ENCODE measurements around the gene CCR9.
A peak's percentile ranks its signal among the peaks of the same experiment; 100 is the strongest.
"Not testable (repeated sequence)": the region's sequence is repeated elsewhere in the genome, so short reads cannot be mapped to it uniquely, and the experiment has no call there.

The CCR9 gene, protein sequence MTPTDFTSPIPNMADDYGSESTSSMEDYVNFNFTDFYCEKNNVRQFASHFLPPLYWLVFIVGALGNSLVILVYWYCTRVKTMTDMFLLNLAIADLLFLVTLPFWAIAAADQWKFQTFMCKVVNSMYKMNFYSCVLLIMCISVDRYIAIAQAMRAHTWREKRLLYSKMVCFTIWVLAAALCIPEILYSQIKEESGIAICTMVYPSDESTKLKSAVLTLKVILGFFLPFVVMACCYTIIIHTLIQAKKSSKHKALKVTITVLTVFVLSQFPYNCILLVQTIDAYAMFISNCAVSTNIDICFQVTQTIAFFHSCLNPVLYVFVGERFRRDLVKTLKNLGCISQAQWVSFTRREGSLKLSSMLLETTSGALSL

DNA sequence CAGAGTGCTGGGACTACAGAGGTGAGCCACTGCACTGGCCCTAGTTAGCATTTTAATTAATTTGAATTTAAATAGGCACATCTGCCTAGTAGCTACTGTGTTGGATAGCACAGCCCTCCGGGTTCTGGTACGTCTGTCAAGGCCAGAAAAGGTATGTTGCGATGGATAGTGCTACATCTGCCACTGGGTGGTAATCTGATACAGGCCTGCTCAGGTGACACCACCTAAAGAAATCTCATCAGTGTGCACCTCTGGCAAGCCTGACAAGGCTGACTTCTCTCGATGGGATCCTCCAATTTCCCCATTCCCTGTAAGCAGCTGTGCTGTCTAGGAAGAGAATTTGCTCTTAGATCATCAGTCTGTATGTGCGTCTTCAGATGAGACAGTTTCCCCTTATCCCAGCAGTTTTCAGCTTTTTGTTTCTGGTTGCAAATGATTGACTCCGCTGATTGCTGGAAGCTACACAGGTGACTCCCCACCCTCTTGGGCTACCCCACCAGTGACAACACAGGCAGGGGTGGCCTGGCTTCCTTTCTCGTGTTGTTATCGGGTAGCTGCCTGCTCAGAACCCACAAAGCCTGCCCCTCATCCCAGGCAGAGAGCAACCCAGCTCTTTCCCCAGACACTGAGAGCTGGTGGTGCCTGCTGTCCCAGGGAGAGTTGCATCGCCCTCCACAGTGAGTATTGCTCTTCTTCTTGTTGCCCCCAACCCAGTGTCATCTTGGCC lies at the start of gene CCR9:
Gene CCR9, plus strand, starts transcription at position 565 of the 727 bp plus-strand sequence. CDS start 8,391 bp downstream, outside the sequence.
- no peak for DNase-seq

DNA sequence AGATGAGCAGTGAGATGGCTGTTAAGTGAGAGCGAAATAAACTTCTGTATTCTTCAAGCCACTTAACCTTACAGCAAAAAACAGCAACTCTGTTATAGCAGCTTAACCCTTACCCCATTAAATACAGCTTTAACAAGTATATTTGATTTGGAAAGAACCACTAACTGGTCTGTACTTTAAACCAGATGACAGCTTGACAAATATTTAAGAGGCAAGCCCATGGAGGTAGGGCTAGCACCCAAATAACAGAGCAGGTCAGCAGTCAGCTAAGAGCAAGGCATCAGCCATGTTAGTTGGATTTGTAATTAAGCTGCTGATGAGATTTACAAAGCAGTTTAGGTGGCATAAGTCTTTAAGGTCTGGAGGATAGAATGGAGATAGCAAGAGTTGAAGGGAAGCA lies 47.9 kb upstream of the CCR9 start:
- DNase-seq = no peak

DNA sequence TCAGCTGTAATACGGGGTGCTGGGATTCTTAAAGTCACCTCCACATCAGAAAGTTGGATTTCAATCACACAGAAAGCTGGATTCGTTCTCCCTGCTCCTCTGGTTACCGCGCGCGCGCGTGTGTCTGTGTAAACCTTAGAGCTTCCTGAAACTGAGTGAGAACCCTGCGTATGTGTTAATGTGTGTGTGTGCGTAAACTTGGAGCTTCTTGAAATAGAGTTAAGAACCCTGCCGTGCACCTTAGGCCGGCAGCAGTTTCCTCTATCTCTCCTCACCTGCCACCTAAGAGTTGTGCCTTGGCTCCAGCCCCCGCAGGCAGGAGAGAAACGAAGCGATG lies 45.0 kb upstream of the CCR9 start:
- DNase-seq = no peak

DNA sequence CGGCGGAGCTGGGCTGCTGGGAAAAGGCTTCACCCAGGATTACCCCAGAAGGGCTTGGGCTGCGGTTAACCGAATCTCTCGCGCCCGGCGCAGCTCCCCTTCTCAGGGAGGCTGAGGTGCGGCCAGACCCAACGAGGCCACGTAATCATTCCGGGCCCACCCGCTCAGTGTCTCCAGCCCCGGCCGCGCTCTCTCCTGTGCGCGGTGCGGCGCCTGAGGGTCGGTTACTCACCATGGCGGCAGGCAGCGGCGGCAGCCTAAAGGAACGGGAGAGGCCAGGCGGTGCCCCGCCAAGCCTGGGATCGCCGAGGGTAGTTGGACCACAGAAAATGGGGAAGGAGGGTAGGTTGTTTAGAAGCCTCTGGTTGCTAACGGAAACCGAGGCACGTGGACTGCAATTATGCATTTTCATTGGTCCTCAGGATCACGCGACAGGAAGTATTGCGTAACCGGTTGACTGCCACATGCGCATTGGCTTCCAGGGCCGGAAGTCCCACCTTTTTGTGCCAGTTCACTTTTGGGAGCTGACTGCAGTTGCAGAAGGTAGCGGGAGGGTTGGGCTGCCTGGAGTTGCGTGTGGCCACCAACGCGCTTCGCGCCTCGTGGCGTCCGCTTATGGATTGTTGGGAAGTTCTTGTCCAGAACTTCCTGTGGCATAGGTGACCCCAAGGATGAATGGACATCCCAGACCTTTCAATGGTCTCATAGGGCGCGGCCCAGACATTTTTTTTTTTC lies 44.4 kb upstream of the CCR9 start, which contains the start of gene LZTFL1:
Gene LZTFL1, minus strand, starts transcription at position 363 of the 735 bp plus-strand sequence. Its CDS starts 128 bp downstream, at position 235.
- peak; percentile 97 for DNase-seq

DNA sequence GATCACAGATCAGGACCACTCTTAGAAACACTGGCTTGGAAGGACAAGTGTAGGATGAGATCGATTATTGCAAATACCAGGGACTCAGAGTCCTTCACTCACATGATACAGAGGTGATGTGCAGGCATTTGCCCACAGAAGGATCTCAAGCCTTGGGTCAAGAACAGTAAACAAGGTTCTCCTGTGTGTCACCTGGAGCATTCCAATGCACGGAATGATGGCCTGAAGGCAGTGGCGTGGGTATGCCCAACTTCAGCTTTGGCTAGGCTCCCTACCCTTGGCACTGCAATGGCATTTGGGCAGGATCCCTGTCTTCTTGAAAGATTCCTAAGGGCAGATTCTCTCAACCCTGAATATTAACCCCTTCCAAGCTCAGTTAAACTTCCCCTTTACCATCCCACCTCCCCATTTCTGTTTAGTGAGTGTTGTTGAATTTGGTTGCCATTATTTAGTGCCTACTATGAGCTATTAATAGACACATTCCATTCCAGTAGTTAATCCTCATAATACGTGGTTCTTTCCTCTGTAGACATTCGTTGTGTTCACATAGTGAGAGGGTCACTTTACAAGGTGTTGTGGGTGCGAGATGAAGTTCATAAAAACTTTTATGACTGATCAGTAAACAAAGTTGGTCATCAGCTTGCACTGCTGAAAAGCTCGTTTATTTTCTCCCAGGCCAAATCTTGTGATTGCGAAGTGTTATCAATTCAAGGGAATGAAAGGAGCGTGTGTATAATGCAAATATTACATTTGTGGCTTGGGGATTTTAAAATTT lies 43.3 kb upstream of the CCR9 start:
- DNase-seq = no peak

DNA sequence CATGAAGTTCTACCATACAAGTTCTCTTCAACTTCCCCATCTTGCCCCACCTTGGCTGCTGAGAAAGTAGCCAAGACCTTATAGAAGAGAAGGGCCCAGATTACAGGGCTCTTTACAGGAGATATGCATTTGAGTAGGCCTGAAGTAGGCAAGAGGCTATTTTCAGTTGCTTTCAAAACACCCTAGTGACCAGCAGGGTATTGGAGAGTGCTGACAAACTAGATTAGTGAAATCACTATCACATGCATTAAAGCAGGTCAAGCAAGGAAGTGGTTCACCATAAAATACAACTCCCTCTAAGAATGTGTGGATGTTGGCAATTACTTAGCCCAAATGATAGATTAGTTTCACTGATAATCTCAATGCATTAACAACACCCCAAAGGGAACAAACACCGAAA lies 41.7 kb upstream of the CCR9 start:
- DNase-seq = no peak

DNA sequence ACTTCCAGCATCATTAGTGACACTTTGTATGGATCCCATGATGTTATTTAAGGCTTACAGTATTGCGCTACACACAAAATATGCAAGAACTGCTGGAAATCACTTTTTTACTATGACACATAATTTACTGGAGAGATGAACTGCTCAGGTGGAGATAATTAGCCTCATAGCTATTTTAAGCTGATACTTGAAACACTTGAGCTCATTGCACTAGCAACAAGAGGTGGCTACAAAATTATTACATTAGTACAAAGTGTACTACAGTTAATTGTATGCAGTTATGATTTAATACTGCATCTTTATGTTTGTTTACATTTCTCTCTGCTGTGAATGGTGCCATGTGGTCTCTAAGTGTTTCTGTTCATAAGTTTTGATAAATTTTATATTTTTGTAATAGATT lies 38.0 kb upstream of the CCR9 start:
- DNase-seq = no peak

DNA sequence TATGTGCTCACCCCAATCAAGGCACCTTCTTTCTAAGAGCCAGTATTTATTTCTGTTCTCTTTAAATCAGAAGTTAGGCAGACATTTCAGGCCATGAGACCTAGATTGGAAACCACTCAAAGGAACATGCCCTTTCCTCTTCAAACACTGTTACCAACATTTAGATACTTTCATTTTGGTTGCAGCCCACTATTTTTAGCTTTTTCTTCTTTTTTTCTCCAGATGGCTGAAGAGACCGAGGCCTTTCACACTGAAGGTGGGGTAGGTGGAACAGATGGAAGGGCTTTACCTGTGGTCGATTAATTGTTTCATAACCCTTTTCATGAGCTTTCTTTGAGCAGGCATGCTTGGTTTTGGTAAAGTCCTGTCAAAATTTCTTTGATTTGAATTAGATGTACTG lies 33.5 kb upstream of the CCR9 start:
- no peak for DNase-seq

DNA sequence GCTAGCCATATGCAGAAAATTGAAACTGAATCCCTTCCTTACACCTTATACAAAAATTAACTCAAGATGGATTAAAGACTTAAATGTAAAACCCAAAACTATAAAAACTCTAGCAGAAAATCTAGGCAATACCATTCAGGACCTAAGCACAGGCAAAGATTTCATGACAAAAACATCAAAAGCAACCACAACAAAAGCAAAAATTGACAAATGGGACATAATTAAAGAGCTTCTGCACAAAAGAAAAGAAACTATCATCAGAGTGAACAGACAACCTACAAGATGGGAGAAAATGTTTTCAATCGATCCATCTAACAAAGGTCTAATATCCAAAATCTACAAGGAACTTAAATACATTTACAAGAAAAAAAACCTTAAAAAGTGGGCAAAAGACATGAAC lies 30.0 kb upstream of the CCR9 start:
- DNase-seq = not testable (repeated sequence)

DNA sequence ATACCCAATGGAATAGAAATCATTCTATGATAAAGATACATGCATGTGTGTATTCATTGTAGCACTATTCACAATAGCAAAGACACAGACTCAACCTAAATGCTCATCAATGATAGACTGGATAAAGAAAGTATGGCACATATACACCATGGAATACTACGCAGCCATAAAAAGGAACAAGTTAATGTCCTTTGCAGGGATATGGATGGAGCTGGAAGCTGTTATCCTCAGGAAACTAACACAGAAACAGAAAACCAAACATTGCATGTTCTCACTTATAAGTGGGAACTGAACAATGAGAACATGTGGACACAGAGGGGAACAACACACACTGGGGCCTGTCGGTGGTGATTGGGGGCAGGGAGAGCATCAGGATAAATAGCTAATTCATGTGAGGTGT lies 29.3 kb upstream of the CCR9 start:
- not testable (repeated sequence) for DNase-seq

DNA sequence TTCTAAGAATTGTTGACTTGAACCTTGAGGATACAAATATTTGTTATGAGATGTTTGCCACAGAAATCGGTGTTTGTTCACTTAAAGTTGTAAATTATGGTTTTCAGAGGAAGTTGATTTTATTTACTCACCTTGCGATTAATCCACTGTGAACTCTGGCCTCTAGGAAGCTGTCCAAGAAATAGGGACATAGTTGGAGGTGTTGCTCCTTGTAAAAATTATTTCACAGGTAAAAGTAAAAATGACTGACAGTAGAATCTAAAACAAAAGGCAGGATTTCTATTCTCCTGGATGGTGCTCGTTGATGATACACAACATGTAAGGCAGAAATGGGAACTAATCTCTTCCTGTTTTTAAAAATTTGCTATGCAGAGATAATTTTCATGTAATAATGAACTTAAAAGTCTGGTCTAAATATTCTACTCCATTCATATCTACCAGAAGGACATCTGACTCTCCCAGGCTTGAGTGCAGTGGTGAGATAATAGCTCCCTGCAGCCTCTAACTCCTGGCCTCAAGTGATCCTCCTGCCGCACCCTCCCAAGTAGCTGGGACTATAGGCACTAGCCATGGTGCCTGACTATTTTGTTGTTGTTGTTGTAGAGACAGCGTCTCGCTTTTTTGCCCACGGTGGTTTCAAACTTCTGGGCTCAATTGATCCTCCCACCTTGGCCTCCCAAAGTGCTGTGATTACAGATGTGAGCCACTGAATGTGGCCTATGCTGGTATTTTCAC lies 27.4 kb upstream of the CCR9 start:
- no peak for DNase-seq

DNA sequence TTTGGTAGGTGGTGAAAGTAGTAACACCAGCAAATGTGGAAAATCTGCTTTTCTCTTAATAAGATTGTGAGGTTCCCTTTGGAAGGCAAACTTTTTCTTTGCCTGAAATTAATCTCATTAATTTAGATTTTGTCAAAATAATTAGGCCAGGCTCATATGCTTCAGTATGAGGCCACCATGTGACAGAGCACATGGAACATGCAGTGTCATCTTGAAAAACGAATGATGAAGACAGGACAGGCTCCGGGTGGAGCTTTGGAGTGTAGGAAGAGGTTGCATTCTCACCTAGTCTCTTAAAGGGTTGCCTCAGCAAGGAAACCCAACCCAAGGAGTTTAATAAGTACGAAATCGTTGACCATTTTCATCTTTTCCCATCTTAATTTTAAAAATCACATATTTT lies 25.9 kb upstream of the CCR9 start:
- no peak for DNase-seq

DNA sequence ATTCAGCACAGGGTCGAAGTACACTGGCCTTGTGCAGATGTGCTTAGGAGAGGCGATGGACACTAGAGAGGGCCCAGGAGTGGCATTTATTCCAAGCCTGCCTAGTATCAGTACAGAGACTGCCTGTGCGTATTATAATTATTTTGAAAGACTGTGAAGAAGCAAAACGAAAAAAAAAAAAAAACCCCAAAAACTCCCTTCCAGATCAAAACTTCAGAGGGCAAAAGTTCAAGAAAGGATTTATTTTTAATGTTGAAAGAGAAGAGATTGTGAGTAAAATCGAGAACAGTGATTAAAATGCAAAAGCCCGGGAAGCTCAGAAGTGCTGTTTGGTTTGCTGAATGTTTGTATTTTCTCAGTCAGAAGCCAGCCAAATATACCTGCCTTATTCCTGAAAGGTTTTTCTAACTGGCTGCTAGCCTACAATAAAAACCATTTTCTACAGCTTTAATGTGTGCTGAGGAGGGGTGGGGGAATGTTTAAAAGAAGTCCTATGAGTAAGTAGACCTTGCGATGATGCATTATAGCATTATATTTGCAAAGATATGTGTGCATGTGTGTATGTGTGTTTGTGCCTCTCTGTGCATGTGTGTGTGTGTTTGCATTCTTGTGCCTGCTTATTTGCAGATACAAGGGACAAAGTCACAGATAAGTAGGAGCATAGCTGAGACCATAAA lies 25.2 kb upstream of the CCR9 start:
- DNase-seq = no peak

DNA sequence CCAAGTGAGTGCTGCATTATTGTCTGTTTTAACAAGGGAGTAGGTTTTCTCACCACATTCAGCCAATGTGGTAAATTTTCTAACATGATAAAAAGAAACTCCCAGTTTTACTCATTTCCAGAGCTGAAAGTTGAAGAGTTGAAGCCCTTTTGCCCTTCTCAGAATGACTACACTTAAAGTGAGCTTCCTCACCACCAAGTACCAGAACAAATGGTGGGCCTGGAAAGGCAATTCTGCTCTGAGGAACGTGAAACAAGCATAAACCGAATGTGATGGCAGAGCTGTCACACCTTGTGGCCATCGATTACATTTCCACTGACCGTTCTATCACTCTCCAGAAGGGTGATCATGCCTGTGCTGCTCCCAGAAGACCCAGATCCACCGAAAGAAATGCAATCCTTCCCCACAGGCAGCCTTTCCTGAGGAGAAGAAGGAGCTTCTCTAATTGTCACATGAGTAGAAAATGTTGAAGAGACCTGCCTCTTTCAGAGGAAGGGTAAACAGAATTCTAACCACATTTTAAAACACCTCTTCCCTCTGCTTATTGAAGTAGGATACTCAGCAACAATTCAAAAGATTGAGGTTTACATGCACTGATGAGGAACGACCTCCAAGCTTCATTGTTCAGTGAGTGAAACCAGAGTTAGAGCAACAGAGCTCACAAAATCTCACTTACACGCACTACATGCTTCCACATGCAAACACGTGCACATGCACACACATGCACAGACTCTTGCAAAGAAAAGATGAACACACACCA lies 21.4 kb upstream of the CCR9 start:
- DNase-seq = no peak

DNA sequence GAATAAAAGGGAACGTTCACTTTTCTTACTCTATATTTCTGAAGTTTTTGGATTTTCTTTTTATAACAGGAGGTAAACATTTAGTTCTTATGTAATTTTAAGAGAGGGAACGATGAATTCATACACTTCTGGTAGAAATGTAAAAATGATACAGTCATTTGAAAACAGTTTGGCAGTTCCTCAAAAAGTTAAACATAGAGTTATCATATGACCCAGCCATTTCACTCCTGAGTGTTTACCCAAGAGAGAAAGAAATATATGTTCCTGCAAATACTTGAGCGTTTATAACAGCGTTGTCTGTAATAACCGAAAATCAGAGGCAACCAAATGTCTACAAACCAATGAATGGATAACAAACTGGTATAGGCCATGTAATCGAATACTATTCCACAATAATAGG lies 20.8 kb upstream of the CCR9 start:
- no peak for DNase-seq

DNA sequence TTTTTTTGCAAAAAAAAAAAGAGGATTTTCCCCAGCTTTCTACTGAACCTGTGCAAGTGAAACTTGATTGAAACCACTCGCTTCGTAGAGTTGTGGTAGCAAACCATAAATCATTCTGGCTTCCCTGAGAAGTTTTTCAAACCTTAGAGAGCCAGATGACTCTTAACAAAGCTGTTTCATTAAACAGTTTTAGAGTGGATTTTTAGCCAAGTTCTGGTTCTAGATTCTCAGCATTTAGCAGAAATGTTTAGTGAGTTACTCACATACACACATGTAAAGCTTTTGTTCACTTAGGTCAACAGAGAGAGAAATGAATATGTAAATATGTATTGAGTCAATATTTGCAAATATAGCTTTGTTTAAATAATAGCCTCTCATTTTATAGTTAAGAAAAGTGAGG lies 18.1 kb upstream of the CCR9 start:
- no peak for DNase-seq

DNA sequence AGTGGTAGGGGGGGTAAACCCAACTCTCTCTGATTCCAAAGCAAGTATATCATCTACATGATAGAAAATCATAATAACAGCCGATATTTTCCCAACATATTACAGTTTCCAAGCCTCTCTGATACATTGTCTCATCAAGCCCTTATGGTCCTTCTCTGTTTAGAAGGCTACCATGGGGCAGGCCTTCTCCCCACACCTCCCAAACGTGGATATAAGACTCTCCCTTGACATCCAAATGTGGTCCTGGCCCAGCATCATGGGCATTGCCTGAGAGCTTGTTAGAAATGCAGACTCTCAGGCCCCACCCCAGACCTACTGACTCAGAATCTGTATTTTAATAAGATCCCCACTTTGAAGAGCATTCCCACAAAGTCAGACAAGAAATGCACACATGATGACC lies 17.7 kb upstream of the CCR9 start:
- no peak for DNase-seq

DNA sequence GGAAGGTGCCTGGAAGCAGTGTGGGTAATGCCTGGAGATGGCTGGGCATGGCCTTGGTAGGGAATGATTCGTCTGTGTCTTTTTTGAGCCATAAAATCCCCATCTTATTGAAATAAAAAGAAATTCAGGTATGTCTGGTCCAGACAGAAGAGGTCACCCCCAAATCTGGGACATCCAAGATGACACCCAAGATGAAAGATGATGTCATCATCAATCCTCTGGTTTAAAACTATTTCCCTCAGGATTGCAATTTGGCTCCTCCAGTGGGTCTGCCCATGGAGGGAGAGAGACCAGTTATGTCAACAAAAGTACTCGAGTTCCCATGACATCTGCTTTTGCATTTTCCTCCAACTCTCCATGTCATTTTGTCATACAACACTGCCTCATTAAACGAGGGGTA lies 16.7 kb upstream of the CCR9 start:
- DNase-seq = no peak

DNA sequence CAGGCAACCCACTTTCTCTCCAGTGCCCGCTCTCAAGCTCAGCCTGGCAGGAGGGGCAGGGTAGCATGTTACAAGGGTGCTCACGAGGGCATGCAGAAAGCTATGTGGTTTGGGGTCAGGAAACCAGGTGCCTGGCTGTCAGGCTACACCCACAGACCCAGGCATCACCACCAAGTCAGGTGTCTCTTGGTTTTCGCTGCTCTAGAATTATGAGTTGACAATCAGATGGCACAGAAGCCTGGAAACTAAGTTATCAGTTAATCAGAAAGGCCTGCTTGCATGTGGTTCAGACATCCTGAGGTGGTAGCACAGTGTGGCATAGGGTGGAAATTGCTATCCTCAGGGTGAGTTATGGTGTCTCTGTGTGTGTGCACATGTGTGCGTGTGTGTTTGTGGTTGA lies 16.2 kb upstream of the CCR9 start:
- no peak for DNase-seq

DNA sequence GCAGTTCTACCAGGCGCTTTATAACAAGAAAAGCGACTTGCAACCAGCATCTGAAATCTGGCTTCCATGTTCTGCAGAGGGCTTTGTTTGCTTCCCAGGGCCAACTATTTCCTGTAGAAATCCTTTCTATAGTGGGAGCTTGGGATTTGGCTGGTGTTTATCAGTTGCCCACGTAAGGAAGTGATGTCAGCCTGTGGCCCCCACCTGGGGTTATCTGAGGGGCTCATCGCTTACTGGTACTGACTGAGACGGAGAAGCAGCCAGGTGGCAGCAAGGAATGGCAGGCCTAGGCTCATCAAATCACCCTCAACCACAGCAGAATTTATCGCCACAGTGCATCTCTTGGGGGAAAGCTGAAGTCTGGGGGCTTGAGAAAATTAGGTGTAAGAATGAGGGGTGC lies 14.6 kb upstream of the CCR9 start:
- DNase-seq = no peak

DNA sequence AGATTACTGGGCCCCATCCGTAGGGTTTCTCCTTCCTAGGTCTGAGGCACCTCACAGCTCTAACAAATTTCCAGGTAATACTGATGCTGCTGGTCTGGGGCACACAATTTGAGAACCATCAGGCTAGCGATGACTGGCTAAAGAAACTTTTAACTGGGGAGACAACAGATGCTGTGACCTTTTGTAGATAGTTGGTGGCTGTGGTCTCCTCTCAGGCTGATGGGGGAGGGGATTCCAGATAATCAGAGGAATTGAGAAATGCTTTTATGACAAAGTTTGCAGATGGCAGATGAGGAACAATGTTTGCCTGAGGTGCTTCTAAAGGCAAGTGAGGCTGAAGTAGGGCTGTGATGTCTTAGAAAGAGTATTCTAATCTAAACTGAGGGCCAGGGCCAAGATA lies 13.8 kb upstream of the CCR9 start:
- DNase-seq = no peak

Measured in right hindlimb (tissue), 1 donor.